Middle frontal gyrus (tissue), 1 donor: ENCODE measurements around the gene SCAPER.
"Not testable (repeated sequence)": the region's sequence is repeated elsewhere in the genome, so short reads cannot be mapped to it uniquely, and the experiment has no call there.

ENCODE experiments used
- DNase-seq: peaks from one replicate; pipeline ENCODE4 v3.0.0-alpha.2; 2015; ENCODE audit warnings: low spot score; ENCODE audit errors: extremely low spot score

SCAPER gene

DNA sequence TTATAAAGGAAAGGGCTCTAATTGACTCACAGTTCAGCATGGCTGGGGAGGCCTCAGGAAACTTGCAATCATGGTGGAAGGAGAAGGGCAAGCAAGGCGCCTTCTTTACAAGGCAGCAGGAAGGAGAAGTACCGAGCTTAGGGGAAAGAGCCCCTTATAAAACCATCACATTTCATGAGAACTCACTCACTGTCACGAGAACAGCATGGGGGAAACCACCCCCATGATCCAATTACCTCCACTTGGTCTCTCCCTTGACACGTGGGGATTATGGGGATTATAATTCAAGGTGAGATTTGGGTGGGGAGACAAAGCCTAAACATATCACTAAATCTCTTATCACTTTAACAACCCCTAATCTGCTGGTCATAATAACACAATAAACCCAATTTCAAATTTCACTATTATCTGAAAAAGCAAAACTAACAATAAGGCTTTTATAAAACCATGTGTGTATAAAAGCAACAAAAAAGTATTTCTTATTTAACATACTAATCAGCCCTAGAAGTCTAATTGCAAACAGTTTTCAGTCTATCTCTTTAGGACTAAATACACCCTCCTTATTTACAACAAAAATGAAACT lies 43.2 kb downstream of the SCAPER start:
- no peak for DNase-seq

DNA sequence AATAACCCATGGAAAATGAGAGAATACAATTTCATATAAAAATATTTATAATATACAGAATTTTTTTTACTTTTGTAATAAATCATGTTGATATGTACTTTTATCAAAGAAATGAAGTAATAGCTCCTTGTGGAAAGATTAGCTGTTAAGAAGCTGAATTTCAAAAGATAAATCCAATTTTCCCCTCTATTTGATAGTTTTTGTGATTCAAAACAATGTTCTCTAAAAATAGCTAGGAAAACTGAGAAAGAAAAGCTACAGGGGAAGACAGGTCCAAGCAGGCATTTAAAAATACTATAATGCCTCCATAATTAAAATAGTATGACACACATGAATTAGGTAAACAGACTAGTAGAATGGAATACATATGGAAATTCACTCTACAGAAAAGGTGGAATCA lies 44.9 kb downstream of the SCAPER start:
- no peak for DNase-seq

DNA sequence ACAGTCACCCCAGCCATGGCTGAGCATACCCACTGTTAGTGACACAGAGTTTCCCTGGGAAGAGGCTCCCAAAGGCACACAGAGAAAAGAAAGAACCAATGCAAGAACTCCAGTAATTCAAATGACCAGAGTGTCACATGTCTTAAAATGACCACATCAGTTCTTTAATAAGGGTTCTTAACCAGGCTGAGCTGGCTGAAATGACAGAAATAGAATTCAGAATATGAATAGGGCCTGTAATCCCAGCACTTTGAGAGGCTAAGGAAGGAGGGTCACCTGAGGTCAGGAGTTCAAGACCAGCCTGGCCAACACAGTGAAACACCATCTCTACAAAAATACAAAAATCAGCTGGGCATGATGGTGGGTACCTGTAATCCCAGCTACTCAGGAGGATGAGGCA lies 54.8 kb downstream of the SCAPER start:
- not testable (repeated sequence) for DNase-seq

DNA sequence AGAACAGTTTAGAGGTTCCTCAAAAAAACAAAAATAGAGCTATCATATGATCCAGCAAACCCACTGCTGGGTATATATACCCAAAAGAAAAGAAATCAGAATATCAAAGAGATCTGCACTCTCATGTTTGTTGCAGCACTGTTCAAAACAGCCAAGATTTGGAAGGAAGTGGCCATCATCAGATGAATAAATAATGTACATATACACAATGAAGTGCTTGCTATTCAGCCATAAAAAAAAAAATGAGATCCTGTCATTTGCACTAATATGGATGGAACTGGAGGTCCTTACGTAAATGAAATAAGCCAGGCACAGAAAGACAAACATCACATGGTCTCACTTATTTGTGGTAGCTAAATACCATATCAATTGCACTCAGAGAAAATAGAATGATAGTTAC lies 58.4 kb downstream of the SCAPER start:
- no peak for DNase-seq

DNA sequence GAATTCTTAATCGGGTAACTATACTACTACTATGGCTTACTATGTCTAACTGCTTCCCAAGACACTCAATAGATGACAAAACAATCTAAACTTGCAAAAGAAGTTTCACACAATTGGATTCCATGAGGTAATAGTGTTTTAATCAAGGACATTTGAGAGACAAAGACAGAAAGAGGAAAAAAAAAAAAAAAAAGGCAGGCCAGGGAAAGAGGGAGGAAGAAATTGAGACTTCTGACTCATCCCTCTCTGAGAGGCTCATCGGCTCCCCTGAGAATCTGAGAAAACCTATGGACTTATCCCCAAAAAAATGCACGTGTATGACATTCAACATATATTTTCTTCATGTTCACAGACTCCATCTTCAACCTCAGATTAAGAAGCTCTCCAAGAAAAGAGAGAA lies 61.0 kb downstream of the SCAPER start:
- no peak for DNase-seq

DNA sequence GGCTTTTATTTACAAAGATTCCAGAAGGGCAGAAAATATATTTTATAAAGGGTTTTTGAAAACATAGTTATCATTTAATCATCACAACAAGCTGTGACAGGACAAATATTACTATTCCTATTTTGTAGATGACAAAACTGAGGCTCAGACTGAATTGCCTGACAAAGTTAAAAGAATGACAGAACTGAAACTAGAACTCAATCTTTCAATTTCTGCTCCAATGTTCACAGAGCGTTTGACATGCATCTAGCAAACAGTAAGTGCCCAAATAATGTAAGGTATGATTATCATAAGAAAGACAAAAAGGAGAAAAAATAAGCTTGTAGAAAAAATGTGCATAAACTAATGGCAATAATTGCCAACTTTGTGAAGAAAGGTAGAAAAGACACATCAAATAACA lies 61.9 kb downstream of the SCAPER start:
- DNase-seq, result no peak

DNA sequence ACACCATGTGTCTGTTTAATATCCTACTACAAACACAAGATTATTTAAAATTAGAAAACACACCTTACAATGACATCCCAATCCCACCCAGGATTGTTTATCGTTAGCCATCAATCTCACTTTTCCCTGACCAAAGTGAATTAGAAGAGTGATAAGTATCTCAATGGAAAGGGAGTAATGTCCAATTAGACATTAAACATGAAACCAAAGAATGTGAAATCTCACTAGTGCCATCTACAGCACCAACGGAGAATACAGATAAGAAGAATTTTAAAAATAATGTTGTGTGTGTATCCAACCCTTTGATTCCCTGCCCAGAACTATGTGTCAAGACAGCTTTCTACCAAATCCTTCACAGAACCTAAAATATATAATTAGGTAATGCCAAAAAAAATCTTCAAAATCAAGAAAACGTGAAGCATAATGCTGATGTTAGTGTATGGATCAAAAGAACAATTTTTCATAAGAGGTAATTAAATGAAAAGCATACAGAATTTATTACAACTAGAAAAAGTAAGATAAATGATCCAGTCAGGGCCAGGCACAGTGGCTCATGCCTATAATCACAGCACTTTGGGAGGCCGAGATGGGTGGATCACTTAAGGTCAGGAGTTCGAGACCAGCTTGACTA lies 64.2 kb downstream of the SCAPER start:
- no peak for DNase-seq

DNA sequence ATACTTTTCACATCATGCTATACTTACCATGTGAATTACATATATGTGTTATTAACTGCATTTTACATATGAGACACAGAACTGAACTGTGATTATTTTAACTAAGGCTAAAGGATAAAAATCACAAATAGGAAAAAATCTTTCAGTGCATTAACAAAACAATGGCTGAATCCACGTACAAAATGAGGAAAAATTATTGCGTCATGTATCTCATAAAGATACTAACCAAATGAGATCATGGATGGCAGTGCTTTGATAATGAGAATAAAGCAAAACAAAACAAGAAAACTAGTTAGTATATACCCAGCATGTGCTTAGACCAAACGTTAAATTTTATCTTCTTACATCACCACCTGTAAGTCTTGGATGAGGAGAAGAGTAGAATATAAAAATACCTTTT lies 66.0 kb downstream of the SCAPER start:
- no peak for DNase-seq

DNA sequence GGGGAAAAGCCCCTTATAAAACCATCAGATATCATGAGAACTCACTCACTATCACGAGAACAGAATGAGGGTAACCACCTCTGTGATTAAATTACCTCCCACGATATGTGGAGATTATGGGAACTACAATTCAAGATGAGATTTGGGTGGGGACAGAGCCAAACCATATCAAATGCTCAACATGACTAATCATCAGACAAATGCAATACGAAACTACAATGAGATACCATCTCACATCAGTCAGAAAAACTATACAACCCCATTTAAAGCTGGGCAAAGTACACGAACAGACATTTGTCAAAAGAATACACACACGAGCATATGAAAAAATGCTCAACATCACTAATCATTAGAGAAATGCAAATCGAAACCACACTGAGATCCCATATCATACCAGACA lies 67.7 kb downstream of the SCAPER start:
- no peak for DNase-seq

DNA sequence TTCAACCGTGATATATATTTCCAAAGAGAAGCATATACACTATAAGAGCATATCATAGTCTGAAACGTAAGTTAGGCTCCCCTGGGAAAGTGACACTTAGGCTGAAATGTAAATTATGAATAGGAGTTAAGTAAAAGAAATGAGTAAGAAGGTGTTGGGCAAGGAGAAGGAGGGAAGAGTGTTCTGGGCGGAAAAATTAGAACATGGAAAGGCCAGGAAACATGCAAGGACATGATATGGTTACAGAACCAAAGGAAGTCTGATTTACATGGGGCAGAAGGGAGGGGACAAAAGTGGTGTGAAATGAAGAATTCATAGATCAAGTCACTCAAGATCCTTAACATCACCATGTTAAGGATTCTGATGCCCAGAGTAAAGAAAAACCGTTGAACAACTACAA lies 75.2 kb downstream of the SCAPER start:
- DNase-seq, result no peak

DNA sequence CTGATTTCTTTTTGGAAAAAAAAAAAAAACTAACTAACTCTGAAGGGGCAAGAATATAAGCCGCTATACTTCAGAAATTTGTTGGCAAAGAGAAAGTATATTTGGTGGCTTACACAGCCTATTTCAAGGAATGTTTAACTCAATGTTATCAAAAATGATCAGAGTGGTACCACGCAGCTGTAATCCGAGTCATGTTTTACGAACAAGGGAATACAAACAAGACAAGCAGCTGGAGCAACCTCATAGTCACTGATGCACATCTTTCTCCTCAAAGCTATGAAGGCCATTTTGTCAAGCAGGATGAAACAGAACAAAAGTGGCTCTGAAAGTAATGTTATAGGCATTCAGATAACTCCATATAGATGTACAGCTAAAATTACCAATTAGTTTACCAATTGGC lies 81.2 kb downstream of the SCAPER start:
- no peak for DNase-seq

DNA sequence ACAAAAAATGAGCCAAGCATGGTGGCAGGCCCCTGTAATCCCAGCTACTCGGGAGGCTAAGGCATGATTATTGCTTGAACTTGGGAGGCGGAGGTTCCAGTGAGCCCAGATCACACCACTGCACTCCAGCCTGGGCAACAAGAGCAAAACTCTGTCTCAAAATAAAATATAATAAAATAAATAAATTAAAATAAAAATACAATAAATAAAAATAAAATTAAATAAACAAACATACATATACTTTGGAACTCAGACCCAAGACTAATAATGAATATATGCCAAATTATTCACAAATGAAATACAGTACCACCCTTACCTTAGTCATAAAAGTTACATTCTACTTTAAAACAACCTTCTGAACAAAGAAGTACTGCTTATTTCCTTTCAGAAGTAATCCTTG lies 81.8 kb downstream of the SCAPER start:
- no peak for DNase-seq

DNA sequence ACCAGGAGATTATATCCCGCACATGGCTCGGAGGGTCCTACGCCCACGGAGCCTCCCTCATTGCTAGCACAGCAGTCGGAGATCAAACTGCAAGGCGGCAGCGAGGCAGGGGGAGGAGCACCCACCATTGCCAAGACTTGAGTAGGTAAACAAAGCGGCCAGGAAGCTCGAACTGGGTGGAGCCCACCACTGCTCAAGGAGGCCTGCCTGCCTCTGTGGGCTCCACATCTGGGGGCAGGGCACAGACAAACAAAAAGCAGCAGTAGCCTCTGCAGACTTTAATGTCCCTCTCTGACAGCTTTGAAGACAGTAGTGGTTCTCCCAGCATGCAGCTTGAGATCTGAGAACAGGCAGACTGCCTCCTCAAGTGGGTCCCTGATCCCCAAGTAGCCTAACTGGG lies 86.2 kb downstream of the SCAPER start:
- not testable (repeated sequence) for DNase-seq

DNA sequence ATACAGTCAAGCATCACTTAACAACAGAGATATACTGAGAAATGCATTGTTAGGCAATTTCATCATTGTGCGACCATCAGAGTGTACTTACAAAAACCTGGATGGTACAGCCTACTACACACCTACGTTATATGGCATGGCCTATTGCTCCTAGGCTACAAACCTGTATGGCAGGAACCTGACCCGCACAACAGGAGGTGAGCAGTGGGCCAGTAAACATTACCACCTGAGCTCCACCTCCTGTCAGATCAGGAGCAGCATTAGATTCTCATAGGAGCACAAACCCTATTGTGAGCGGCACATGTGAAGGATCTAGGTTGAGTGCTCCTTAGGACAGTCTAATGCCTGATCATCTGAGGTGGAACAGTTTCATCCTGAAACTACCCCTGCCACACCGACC lies 89.7 kb downstream of the SCAPER start:
- no peak for DNase-seq

DNA sequence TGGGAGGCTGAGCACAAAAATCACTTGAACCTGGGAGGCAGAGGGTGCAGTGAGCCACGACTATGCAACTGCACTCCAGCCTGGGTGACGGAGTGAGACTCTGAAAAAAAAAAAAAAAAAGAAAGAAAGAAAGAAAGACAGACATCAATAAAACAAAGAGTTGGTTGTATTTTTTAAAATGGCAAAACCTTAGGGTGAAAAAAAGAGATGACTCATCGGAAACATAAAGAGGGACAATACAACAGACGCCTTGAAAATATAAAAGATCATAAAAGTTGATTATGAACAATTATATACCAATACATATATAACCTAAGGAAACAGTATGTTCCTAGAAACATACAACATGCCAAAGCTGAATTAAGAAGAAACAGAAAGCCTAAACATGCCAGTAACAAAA lies 92.8 kb downstream of the SCAPER start:
- DNase-seq, result no peak

DNA sequence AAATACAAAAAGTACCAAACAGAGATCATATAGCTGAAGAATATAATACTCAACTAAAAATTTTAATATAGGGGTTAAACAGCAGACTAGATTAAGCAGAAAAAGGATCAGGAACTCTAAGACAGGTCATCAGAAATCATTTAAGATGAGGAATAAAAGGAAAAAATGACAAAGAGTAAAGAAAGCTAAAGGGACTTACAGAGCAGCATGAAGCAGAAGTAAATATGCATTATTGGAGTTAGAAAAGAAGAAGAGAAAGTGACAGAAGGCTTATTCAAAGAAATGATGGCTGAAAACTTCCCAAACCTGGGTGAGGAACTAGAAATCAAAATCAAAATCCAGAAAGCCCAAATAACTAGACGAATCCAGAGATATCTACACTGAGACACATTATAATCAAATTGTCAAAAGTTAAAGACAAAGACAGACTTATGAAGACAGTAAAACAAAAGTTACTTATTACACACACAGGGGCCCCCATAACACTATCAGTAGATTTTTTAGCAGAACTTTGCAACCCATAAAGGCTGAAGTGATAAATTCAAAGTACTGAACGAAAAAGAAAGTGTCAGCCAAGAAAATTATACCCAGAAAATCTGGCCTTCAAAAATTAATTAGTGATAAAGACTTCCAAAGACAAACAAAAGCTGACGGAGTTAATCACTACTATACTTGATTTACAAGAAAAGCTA lies 95.6 kb downstream of the SCAPER start:
- DNase-seq, result no peak

DNA sequence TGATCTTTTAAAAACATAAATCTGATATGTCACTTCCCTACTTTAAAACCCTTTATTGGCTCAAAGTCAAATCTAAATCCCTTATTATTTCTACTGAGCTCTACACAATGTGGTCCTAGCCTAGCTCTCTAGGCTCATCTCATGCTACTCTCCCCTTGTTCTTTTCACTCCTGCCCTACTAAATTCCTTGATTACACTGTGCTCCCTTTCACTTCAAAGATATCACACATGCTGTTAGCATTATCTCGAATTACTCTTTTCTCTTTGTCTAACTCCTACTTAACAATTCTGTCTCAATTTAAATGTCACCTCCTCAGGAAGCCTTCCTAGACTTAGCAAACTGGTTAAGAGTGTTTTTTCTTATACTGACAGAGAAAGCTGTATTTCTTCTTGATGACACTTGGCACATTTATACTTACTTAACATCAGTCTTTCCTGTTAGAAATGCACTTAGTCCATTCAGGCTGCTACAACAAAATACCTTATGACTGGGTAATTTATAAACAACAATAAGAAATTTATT lies 102.0 kb downstream of the SCAPER start:
- DNase-seq, result no peak

DNA sequence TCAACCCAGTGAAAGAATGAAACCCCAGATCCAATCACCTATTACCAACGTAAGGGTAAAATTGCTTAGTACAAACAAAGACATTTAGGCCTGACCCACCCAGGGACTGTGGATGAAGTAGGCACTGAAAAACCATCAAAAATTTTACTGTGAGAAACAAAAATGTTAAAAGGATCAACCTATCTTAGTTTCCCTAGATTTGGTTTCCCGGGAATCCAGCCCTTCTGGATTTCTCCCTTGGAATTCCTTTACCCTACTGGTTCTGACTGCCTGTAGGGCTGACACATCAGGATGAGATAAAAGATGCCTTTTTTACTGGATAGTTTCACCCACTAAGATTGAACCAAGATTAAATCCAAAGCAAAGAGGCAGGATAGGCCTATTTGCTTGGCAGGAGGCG lies 102.7 kb downstream of the SCAPER start:
- DNase-seq, result no peak

DNA sequence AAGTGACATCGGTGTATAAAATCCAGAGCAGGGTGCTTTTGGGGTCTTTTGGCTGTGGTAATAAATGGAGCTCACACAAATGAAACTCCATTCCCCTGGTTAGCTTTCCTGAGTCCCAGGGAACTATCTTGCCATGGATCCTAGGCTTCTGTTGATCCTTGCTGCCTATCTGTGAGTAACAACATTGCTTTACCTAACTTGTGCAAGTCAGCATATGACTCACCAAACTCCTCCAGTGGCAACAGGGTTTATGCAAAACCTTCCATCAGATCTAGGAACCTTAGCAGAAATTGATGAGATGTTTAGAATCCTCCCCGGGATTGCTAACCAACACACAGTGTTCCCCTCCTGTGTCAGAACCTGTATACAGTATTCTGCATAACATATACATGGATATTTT lies 105.4 kb downstream of the SCAPER start:
- DNase-seq, result no peak

DNA sequence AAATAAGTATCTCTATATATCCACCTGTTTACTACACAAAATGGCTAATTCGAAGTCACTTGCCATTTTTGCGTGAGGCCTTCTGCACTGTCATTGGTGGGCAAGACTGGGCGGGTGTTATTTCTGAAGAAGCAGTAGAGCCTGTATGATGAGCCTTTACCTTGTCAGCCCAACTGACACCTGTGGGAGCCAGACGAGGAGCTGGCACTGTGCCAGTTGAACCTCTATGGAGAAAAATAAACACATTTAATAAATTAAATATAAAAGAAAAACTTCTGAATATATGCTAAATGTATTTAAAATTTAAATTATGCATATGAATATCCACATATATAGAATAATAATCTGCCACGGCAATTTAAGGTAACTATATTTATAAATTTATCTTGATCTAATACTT lies 109.9 kb downstream of the SCAPER start:
- DNase-seq, result no peak

DNA sequence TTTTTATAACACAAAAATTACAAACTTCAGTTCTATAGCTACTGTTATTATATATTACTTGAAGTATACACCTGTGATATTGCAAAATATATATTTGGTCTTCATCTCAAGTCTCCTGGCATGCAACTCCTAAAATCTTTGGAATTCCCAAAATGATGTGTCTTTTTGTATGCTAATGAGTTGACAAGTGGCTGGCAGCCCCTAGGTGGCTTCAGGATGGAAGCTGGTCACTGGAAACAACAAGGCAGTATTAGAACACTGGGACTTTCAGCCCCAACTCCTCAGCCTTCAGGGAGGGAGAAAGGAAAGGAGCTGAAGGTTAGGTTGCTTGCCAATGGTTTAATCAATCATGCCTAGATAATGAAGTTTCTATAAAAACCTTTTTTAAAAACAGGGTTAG lies 112.0 kb downstream of the SCAPER start:
- DNase-seq, result no peak

DNA sequence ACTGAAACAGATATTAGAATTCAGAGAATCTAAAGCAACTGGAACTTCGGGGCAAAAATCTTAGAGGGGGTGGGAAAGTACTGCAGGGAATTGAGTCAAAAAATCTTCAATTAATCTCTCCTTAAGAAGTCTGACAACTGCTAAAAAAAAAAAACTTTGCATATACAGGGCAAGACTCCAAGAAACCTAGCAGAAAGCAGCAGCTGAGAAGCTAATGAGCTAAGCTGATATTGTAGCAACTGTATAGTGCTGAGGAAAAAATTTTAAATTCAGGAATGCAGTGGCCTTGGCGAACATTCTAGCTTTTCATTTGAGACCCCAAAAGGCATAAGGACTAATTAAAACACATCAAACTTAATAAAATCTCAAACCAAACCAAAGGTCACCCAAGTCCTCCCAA lies 113.6 kb downstream of the SCAPER start:
- DNase-seq, result no peak

DNA sequence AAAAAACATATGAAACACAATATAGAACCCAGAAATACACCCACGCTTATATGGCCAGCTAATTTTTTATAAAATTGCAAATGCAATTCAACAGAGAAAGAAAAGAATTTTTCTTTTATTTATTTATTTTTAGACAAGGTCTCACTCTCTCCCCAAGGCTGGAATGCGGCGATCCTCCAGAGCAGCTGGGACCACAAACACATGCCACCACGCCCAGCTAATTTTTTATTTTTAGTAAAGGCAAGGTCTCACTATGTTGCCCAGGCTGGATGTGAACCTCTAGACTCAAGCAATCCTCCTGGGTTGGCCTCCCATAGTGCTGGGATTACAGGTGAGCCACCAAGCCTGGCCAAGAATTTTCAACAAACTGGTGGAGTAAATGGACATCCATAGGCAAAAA lies 117.9 kb downstream of the SCAPER start:
- DNase-seq, result no peak
